ENCODE results near the gene PLCG1. TPM values are rescaled to one million over a fixed set of nuclear protein-coding genes. Genes with fewer than 3 reads are reported as not detected.

PLCG1 gene
- total and polyA plus RNA-seq, 2 of the 8 experiments (the other 6 are each of a cell fraction or from before 2014, with no cell fraction given): 103 to 154 TPM

DNA sequence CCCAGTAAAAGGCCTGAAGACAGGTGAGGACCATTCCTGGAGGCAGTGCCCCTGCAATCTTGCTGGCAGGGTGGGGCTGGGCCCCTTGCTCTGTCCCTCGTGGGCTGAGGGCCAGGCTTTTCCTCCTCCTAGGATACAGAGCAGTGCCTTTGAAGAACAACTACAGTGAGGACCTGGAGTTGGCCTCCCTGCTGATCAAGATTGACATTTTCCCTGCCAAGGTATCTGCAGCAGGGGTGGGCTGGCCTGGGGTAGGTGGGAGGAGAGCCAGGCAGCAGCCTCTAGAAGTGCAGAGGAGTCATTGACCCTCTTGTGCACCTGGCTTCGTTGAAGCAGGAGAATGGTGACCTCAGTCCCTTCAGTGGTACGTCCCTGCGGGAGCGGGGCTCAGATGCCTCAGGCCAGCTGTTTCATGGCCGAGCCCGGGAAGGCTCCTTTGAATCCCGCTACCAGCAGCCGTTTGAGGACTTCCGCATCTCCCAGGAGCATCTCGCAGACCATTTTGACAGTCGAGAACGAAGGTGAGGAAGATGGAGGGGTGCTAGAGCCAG lies 36.5 kb downstream of the PLCG1 start:
- H4K91ac ChIP-seq (replicated peaks; ENCODE audit: insufficient read length, low read length): no peak overlapping the region
- H2BK12ac ChIP-seq (ENCODE audit: low read depth, low read length): no peak overlapping the region
- no peaks in the 10 kb centered on the region for H3K23me2 ChIP-seq (ENCODE audit: low read depth, low read length)
- no peak overlapping the region for H3K4me3 ChIP-seq (ENCODE audit: extremely low read depth in 1 of 4, insufficient read depth in 2 of 4, low read depth in 3 of 4, low read length in 4 of 4)
- H3K79me2 ChIP-seq (ENCODE audit: control insufficient read depth in 1 of 2, insufficient read depth in 2 of 2, low read length in 2 of 2): no peaks in the 10 kb centered on the region
- peaks cover 36 to 71% (median 58%) of the 10 kb centered on the region in 4 experiments for H3K36me3 ChIP-seq (ENCODE audit: control insufficient read depth in 2 of 4, insufficient read depth in 4 of 4, low read length in 3 of 4)
- DNase-seq (ENCODE audit: low read depth in 1 of 2, low spot score in 2 of 2): peak in 1 of 2 experiments; percentile 17
- H3K14ac ChIP-seq (ENCODE audit: insufficient read length): no peak overlapping the region
- 96% methylated on average over 10 of the region's 13 CpGs; no CpG with 5 or more reads in 1 of the 2 experiments for WGBS, 2 experiments (ENCODE audit: extremely low coverage in 1 of 2, insufficient coverage in 1 of 2, insufficient read length in 1 of 2, insufficient replicate concordance in 2 of 2, low coverage in 1 of 2, low lambda C conversion rate in 2 of 2, missing lambda C conversion rate in 1 of 2)
- no peak overlapping the region for H2AK5ac ChIP-seq (ENCODE audit: low read depth, low read length)
- no peak overlapping the region for H3K4ac ChIP-seq (replicated peaks; ENCODE audit: insufficient read length, low read depth, low read length)
- H4K8ac ChIP-seq (ENCODE audit: extremely low read depth, insufficient read depth, low read length): no peak overlapping the region
- H3K9me3 ChIP-seq (ENCODE audit: insufficient read depth in 2 of 2, low read depth in 1 of 2, low read length in 1 of 2): no peaks in the 10 kb centered on the region
- H3K79me1 ChIP-seq (ENCODE audit: low read depth, low read length): no peaks in the 10 kb centered on the region; the same call in 1 of the 2 replicates
- H3K56ac ChIP-seq (replicated peaks; ENCODE audit: insufficient read length, low read depth, low read length): no peak overlapping the region
- no peak overlapping the region for H3K4me2 ChIP-seq (ENCODE audit: insufficient read depth in 1 of 2, low read depth in 2 of 2, low read length in 2 of 2)
- no peak overlapping the region for H3K23ac ChIP-seq (ENCODE audit: insufficient read length)
- H3K4me1 ChIP-seq (replicated peaks in 1 of 4; ENCODE audit: control insufficient read depth in 3 of 4, insufficient read depth in 4 of 4, low read length in 3 of 4): peaks cover 0 to 4% (median 0%) of the 10 kb centered on the region in 4 experiments; a peak in 1 of 7 replicates
- no peak overlapping the region for H2BK120ac ChIP-seq (replicated peaks; ENCODE audit: low read depth, low read length)
- no peak overlapping the region for H2AFZ ChIP-seq (ENCODE audit: low read length)
- H3K18ac ChIP-seq (ENCODE audit: extremely low read depth, low read length): no peak overlapping the region
- no peak overlapping the region for H2BK20ac ChIP-seq (ENCODE audit: low read length)
- H4K20me1 ChIP-seq (replicated peaks in 1 of 2; ENCODE audit: control insufficient read depth in 1 of 2, insufficient read depth in 2 of 2, low read length in 2 of 2): peaks cover 17% of the 10 kb centered on the region in 2 experiments
- H3K27me3 ChIP-seq (replicated peaks in 1 of 4; ENCODE audit: control insufficient read depth in 3 of 4, extremely low read depth in 1 of 4, insufficient read depth in 3 of 4, low read length in 3 of 4): no peaks in the 10 kb centered on the region
- H3K27ac ChIP-seq (ENCODE audit: low read depth, low read length): no peak overlapping the region
- H2BK5ac ChIP-seq (ENCODE audit: low read depth, low read length): no peak overlapping the region
- no peak overlapping the region for H4K5ac ChIP-seq (ENCODE audit: insufficient read length, low read depth, low read length)
- H3K9ac ChIP-seq (replicated peaks in 1 of 4; ENCODE audit: extremely low read depth in 1 of 4, low read depth in 3 of 4, low read length in 3 of 4): no peak overlapping the region
- FAIRE-seq: no peak
- POLR2A ChIA-PET (ENCODE audit: partially characterized antibody): interaction anchor here (1.0 kb wide), 1 partner anchor 15 kb away, joined by 3 read pairs; no protein-coding TSS in a partner anchor
- CTCF ChIA-PET (ENCODE audit: partially characterized antibody): interaction anchor here (1.2 to 7.3 kb wide), 20 partner anchors 8 to 236 kb away, joined by 3 to 112 read pairs (median 6); partner anchors contain the start of gene LPIN3
- H2BK15ac ChIP-seq (ENCODE audit: low read length): no peak overlapping the region
- no peak for TF ChIP-seq ZNF274 (IDR thresholded peaks at IDR 0.05; ENCODE audit: borderline replicate concordance, extremely low read depth, low read length)
- no peak for TF ChIP-seq POU5F1 (IDR thresholded peaks at IDR 0.05; ENCODE audit: low read depth, low read length)
- no peak for TF ChIP-seq EP300 (IDR thresholded peaks at IDR 0.05; ENCODE audit: borderline replicate concordance in 1 of 2, low read depth in 2 of 2, low read length in 2 of 2)
- TF ChIP-seq SP1 (IDR thresholded peaks at IDR 0.05; ENCODE audit: low read depth, low read length): no peak
- TF ChIP-seq NANOG (IDR thresholded peaks at IDR 0.05; ENCODE audit: insufficient read depth, low read depth, low read length, poor library complexity, severe bottlenecking): no peak
- no peak for TF ChIP-seq EGR1 (IDR thresholded peaks at IDR 0.05; ENCODE audit: borderline replicate concordance, low read depth, low read length)
- no peak for TF ChIP-seq JUN (IDR thresholded peaks at IDR 0.05; ENCODE audit: low read depth, low read length)
- TF ChIP-seq CBX8 (IDR thresholded peaks at IDR 0.05; ENCODE audit: borderline replicate concordance, low read depth, low read length): no peak
- no peak for TF ChIP-seq RAD21 (IDR thresholded peaks at IDR 0.05 in 1 of 2, conservative IDR thresholded peaks at IDR 0.05 in 1 of 2; ENCODE audit: low read depth in 2 of 2, low read length in 2 of 2)
- TF ChIP-seq SAP30 (IDR thresholded peaks at IDR 0.05; ENCODE audit: insufficient read depth, insufficient replicate concordance, low read length): no peak
- TF ChIP-seq SP2 (IDR thresholded peaks at IDR 0.05; ENCODE audit: low read length): no peak
- no peak for TF ChIP-seq E2F6 (IDR thresholded peaks at IDR 0.05)
